Measurements from ENCODE around the gene FTO. TPM values are rescaled to one million over a fixed set of nuclear protein-coding genes. Genes with fewer than 3 reads are reported as not detected.

The FTO gene
- total RNA-seq, 4 donors from 2014 or later, result 70.9 to 89.7 (median 86.8) TPM

DNA sequence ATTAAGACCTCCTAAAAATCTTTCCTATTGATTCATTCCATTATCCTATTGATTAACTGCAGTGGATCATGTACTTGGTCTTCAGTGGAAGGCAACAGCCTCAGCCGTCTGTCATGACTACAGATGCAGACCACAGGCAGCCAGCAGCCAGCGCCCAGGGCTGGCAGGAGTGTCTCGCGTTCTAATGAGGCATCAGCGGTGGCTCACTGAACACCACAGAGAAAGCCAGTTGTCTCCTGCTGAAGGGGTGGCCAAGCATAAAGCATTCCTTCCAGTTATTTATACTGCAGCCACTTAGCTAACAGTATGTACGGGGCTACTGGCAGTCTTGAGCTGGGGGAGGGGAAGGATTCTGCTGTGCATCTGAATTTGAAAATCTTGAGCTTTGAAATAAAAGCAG is 368.3 kb downstream of the FTO start:
- DNase-seq (ENCODE audit: low spot score), result no peak
- no peak for ATAC-seq (ENCODE audit: low FRiP score)
- TF ChIP-seq, protein P1, sequence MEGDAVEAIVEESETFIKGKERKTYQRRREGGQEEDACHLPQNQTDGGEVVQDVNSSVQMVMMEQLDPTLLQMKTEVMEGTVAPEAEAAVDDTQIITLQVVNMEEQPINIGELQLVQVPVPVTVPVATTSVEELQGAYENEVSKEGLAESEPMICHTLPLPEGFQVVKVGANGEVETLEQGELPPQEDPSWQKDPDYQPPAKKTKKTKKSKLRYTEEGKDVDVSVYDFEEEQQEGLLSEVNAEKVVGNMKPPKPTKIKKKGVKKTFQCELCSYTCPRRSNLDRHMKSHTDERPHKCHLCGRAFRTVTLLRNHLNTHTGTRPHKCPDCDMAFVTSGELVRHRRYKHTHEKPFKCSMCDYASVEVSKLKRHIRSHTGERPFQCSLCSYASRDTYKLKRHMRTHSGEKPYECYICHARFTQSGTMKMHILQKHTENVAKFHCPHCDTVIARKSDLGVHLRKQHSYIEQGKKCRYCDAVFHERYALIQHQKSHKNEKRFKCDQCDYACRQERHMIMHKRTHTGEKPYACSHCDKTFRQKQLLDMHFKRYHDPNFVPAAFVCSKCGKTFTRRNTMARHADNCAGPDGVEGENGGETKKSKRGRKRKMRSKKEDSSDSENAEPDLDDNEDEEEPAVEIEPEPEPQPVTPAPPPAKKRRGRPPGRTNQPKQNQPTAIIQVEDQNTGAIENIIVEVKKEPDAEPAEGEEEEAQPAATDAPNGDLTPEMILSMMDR (IDR thresholded peaks at IDR 0.05), result no peak

DNA sequence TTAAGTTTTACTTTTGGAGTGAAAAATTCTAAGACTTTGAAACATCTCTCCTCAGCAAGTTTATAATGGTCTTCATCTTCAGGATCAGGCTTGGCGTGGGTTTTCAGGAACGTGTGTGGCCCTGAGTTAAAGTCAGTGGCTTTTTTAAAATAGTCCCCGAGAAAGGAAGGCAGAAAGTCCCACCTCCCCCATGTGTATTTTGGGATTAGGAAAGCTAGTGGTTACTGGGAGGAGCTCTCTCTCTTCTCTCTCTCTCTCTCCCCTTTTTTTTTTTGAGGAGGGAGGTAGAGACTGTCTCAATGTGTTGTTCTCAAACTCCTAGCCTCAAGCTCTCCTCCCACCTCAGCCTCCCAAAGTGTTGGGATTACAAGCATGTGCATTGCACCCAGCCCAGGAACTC is 369.4 kb downstream of the FTO start:
- TF ChIP-seq, protein P1 (IDR thresholded peaks at IDR 0.05), result no peak
- DNase-seq (ENCODE audit: low spot score) (no peak), ATAC-seq (ENCODE audit: low FRiP score) (no peak)

DNA sequence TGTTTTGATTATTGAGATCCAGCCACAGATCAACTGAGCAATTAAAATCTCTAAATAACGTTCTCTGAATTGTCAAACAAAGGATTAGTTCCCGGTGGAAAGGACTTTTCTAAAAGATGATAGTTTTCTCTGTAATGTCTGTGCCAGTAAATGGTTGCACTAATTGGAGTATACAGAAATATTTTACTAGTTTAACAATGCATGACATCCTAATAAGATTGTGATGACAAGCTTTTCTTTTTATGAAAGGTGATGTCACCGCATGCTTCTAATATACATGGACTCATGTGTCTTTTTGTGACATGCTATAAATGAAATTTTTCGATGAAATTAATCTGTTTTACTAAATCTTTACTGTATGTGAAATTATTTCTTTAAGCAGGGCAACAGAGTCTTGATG is 371.5 kb downstream of the FTO start:
- no peak for ATAC-seq (ENCODE audit: low FRiP score)
- DNase-seq (ENCODE audit: low spot score), result no peak
- TF ChIP-seq, protein P1 (IDR thresholded peaks at IDR 0.05), result no peak

DNA sequence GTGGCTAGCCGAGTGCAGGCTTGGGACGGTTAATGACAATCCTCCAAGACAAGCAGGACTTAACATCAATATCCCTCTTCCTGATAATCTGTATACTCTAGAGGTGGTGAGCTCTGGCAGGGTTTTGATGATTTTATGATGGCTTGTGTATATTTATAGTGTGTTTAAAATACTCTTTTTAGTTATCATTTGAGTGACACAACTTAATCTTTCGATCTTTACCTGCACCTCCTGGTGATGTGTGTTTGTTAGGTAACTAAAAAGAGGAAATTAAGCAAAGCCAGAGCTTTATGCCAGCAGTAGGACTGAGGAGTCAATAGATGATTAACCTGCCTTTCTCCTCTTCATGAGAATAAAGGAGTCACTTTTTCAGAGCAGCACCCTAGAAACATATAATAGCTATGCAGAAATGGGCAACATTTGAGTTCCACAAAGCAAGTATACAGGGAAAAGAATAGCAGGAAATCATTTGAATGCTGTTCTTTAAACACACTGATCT is 372.1 kb downstream of the FTO start:
- ATAC-seq (ENCODE audit: low FRiP score) (no peak), DNase-seq (ENCODE audit: low spot score) (no peak)
- TF ChIP-seq, protein P1 (IDR thresholded peaks at IDR 0.05), result no peak

DNA sequence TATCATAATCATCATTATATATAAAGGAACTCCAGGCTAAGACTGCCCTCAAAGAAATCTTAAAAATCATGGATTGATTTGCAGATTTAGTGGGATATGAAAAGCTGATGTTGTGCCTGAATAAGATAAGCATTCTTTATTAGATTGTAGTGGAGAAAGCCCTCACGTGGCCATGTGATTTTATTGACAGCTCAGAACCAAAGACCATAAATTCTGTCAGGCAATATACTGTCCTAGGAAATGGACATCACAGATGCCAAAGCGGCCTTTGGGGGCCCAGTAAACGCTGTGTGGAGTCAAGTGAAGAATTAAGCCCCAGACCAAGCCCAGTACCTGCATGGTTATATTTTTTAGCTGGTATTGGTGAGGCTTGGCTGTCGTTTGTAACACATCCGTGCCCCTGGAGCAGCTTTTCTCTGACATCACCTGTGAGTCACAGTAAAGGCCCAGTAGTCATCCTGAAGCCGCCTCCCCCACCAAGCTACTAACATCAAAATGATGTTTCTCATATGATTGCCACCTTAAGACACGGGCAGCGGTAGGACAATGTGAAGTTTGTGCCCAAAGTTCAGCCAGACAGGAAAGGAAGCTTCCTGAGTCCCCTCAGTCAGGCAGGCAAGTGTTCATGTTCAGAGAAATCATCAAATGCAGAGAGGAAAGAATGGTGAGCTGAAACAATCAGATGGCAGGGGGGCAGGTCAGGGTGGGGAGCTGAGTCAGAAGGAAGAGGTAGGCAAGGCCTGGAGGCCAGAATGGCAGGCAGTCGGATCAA is 373.3 kb downstream of the FTO start:
- TF ChIP-seq, protein P1 (IDR thresholded peaks at IDR 0.05), result no peak
- ATAC-seq (ENCODE audit: low FRiP score), result no peak
- no peak for DNase-seq (ENCODE audit: low spot score)

DNA sequence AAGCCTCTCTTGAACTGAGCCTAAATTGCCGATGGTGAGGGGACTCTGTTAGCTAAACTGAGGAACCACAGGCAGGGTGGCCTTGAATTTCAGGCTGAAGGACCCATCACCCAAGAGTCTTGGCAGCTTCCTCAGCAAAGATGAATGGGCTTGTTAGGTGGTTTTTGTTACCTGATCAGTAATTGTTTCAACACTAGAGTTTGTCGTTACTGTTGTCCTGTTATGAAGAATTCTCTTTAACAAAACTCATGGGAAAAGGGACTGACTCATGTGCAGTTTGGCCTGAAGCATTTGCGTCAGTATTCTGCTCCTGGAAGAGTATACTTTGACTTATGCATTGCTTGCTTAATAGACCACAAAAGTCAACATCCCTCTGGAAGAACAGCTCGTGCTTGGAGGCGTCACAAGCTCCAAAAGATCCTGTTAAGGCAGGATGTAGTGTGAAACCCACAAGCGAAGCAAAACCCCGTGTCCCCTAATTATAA is 376.6 kb downstream of the FTO start:
- DNase-seq (ENCODE audit: low spot score) (no peak), ATAC-seq (ENCODE audit: low FRiP score) (no peak)
- TF ChIP-seq, protein P1 (IDR thresholded peaks at IDR 0.05), result no peak

DNA sequence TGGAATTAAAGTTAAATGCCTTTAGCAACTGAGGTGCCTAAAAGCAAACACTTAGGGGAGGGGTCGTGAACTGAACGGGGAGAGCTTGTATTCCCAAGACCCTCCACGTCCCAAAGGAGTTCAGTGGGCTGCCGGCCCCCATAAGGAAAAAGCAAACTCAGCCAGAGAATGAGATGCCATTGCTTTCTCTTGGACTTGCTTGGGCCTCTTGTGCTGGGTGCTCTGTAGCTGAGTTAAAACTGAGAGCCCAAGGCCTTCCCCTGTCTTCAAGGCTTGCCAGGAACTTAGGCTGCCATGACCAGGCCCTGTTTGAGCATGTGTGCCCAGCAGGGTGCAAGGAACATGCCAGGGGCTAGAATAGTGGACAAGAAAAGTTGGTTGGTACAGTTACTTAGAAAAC is 382.8 kb downstream of the FTO start:
- ATAC-seq (ENCODE audit: low FRiP score) (no peak), DNase-seq (ENCODE audit: low spot score) (no peak)
- TF ChIP-seq, protein P1 (IDR thresholded peaks at IDR 0.05), result no peak

Measured in omental fat pad (tissue), 4 donors.